Activated CD4-positive, alpha-beta T cell treated with anti-CD3 and anti-CD28 coated beads, Interleukin-2, amount 50 U/mL, for 48 hours (primary cell): Measurements from ENCODE around the gene OR2A25.

Experiments used
- DNase-seq, 2 experiments: peaks; one replicate each; pipeline ENCODE4 v3.0.0-alpha.2; 2020

Gene OR2A25

GRCh38 chr7:144085978-144086377 is 16.4 kb downstream of the OR2A25 start, which contains the start of gene OR2A12:
Gene OR2A12, plus strand, starts transcription at chr7:144086278. Its CDS starts 8,830 bp downstream, at chr7:144095108.
- no peak for DNase-seq

DNA sequence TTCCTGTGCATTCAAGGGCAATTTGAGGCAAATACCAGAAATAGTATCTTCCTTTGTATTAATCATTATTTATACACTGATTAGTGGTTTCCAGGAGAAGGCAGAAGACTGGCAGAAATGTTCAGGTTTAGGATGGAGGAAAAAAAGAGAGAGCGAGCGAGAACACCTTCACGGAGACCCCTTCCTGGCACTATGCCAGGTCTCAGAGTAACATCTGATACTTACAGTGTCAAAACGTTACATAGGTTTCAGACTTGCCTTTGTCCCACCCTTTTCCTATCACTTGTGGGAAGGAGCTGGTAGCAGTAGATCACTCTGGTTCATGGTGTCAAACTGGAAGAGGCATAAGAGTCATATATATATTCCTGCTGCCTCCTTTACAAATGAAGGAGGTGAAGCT is 17.1 kb downstream of the OR2A25 start:
- no peak for DNase-seq

GRCh38 chr7:144087230-144087629 is 17.6 kb downstream of the OR2A25 start:
- DNase-seq: no peak

- no peak for DNase-seq
These were observed 21.1 kb downstream of the OR2A25 start for GRCh38 chr7:144090667-144091066.

DNA sequence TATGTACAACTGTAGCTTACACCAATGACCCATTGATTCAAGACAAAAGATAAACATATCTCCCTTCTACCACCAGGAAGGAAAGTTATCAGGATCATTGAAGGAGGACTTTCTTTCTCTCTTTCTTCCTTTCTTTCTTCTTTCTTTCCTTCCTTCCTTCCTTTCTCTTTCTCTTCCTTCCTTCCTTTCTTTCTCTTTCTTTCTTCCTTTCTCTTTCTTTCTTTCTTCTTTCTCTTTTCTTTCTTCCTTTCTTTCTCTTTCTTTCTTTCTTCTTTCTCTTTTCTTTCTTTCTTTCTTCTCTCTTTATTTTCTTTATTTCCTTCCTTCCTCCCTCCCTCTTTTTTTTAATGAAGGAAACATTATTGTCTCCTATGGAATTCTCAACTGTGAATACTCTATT is 29.2 kb downstream of the OR2A25 start:
- no peak for DNase-seq

- no peak for DNase-seq
These were observed 31.0 kb downstream of the OR2A25 start for GRCh38 chr7:144100607-144101006.

GRCh38 chr7:144102041-144102440 is 32.4 kb downstream of the OR2A25 start:
- DNase-seq: no peak

GRCh38 chr7:144105211-144105610 is 35.6 kb downstream of the OR2A25 start:
- no peak for DNase-seq

DNA sequence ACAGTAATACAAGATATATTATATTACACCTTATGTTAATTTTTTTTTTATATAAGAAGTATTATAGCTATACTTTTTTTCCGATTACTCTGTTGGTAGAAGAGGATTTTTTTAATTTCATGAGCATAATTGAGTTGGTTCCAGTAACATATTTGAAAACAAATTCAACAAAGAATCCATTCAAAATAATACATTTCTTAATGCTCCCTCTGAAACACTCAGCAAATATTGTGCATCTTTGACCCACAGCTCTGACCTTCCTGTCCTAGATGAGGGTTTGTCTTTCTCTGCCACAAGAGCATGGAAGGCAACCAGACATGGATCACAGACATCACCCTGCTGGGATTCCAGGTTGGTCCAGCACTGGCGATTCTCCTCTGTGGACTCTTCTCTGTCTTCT is 39.7 kb downstream of the OR2A25 start, which contains the start of gene OR2A2:
TSS of gene OR2A2 (plus strand) at position 301 of the 400 bp plus-strand sequence. CDS start at position 301, 0 bp downstream.
- DNase-seq: no peak

- DNase-seq: no peak
These were observed 40.7 kb downstream of the OR2A25 start for GRCh38 chr7:144110272-144110671.

DNA sequence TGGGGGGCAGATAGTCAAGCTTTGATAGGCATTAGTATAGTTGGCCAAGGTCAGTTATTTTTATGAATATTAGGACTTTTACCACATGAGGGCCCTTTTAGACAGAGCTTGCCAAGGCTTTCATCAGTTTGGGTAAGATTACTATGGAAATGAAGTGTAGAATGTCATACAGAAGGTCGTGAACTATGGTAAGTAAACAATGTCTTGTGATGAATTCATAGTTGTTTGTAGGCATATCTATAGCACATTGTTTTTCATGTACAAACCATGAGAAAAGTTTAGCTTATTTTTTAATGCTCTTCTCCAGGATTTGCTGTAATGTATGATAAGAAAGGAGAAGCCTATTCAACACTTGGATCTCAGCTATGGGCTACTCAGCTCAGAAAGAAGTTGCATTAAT is 44.0 kb downstream of the OR2A25 start:
- no peak for DNase-seq

DNA sequence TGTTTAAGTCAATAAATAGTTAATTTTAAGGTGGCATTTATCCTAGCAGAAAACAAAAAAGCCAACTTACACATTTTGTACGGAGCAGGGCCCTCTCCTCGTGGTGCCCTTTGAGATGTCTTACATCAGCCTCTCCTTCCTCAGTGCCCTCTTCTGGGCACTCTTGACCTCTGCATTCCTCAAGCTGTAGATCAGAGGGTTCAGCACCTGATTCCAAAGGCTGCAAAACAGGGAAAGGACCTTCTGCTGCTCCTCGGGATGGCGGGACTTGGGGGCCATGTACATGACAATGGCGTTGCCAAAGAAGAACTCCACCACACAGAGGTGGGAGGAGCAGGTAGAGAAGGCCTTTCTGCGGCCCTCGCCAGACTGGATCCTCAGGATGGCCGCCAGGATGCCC is 48.7 kb downstream of the OR2A25 start:
- DNase-seq: no peak

DNA sequence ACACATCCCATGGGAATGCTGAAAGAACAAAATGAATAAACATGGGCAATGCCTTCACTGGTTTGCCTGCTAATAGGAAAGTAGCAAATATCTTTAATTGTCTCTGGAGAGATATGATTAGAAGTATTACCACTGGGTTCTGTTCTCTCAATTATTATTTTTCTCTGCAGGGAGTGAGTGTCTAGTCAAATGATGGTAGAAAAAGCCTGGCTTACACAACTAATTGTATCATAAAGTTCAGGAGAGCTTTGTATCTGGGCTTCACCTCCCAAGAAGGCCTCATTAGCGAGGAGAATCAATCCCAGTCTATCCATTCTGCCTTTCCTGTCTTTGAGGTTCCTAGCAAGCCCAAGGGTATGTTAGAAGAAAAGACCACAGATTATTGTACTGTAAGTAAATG is 53.3 kb downstream of the OR2A25 start, which contains the start of gene OR2A14:
TSS of gene OR2A14 (plus strand) at position 301 of the 400 bp plus-strand sequence. CDS start 5,937 bp downstream, outside the sequence.
- DNase-seq: no peak
